ENCODE measurements around the gene CNDP1.
A peak's percentile ranks its signal among the peaks of the same experiment; 100 is the strongest.
"Not testable (repeated sequence)": the region's sequence is repeated elsewhere in the genome, so short reads cannot be mapped to it uniquely, and the experiment has no call there.

Gene CNDP1, protein sequence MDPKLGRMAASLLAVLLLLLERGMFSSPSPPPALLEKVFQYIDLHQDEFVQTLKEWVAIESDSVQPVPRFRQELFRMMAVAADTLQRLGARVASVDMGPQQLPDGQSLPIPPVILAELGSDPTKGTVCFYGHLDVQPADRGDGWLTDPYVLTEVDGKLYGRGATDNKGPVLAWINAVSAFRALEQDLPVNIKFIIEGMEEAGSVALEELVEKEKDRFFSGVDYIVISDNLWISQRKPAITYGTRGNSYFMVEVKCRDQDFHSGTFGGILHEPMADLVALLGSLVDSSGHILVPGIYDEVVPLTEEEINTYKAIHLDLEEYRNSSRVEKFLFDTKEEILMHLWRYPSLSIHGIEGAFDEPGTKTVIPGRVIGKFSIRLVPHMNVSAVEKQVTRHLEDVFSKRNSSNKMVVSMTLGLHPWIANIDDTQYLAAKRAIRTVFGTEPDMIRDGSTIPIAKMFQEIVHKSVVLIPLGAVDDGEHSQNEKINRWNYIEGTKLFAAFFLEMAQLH

DNA sequence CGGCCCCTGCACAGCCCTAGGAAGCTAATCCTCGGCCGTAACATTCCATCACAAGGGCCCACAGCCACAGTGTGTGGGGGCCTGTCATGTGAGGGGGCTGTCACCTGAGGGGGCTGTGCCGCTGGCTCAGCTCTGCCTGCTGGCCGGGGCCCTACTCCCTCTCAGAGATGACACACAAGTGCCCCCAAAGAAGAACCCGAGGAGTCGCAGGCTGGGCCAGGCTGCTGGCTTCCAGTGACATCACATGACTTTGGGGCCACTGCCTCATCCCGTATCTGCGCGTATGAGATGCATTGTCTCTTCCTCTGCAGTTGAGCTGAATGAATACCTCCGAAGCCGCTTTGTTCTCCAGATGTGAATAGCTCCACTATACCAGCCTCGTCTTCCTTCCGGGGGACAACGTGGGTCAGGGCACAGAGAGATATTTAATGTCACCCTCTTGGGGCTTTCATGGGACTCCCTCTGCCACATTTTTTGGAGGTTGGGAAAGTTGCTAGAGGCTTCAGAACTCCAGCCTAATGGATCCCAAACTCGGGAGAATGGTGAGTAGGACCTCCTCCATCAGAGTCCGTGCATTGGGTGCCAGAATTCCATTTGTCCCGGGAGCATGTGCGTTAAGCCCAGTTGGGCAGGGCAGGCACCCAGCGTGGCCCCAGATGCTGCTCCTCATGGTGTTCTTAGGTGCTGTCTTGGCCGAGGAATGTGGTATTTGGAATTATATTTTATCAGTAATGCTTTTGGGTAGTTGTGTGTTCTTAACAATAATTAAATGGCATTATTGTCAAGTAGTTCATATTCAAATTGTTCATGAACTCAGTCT, at the start of gene CNDP1:
Gene CNDP1 (plus strand): TSS at position 351 of the 820 bp plus-strand sequence. CDS start 168 bp downstream, at position 519.
- FAIRE-seq: no peak

DNA sequence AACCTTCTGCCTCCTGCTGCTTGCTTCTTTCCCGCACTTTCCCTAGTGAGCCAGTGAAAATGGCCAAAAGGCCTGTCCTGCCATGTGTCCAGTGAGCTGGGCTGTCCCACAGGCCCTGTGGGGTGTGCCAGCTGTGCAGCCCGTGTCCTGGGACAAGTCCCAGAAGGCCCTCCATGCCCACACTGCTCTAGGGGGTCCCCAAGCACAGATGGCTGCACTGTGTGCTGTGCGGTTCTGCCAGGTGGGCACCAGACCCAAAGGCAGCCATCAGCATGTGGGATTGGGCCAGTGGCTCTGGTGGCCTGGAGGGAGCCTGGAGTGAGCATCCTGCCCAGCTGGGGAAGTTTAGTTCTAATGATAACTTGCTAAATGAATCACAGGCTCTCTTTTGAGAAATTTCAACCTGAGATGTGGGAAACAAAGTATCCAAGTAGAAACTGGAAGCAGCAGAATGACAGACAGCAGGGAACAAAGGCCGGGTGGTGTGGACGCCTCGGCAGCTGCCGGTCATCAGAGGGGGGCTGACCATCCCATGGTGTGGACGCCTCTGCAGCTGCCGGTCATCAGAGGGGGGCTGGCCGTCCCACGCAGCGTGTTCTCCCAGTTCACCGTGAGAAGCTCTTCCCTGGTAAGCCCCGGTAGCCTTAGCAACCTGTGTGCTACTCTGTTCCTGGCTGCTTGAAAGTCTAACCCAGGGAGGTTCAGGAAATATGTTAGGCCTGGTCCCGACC, 48.0 kb upstream of the CNDP1 start:
- no peak for FAIRE-seq

DNA sequence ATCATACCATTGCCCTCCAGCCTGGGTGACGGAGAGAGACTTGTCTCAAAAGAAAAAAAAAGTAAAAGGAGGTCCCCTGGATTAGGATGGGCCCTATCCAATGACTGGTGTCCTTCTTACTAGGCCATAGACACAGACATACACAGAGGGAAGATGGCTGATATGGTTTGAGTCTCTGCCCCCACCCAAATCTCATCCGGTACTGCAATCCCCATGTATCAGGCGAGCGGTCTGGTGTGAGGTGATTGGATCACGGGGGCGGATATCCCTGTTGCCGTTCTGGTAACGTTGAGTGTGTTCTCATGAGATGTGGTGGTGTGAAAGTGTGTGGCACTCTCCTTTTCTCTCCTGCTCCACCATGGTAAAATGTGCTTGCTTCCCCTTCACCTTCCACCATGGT, 45.9 kb upstream of the CNDP1 start:
- no peak for FAIRE-seq

DNA sequence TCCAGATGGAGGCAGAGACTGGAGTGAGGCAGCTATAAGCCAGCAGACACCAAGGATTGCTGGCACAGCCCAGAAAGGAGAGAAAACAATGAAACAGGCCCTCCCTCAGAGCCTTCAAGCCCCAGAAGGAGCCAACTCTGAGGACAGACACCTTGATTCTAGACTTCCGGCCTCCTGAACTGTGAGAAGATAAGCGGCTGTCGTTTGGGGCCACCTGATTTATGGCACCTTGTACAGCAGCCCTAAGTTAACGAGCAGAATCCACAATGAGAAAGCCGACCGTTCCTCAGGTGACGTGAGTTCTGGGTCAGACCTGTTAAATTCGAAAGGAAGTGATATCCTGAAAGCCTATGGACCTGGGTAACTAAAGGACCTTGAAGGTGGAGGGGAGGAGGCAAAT, 45.4 kb upstream of the CNDP1 start:
- FAIRE-seq: no peak

DNA sequence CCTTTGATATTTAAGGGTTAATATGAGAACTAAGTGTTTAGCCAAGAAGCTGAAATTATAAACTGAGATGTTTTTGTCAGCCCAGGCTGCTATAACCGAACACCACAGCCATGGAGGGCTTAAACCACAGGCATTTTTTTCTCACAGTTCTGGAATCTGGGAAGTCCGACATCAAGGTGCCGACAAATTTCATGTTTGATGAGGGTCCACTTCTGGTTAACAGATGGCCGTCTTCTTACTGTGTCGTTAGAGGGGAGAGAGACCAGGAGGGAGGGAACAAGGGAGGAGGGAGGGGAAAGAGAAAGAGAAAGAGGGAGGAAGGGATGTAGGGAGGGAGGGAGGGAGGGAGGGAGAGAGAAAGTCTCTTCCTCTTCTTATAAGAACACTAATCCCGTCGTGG, 44.6 kb upstream of the CNDP1 start:
- FAIRE-seq: no peak

DNA sequence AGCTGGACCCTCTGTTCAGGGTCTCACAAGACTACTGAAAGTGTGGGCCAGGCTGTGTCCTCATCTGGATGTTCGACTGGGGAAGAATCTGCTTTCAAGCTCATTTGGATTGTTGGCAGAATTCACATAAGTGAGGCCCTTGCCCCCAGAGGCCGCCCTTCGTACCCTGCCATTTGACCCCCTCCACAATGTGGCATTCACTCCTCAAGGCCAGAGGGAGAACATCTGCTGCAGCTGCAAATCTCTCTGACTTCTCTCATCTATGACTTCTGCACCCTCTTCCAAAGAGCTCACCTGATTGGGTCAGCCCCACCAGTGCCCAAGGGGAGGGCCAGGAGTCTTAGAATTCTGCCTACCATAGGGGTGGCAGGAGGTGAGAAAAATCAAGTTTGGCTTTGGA, 42.0 kb upstream of the CNDP1 start:
- no peak for FAIRE-seq

DNA sequence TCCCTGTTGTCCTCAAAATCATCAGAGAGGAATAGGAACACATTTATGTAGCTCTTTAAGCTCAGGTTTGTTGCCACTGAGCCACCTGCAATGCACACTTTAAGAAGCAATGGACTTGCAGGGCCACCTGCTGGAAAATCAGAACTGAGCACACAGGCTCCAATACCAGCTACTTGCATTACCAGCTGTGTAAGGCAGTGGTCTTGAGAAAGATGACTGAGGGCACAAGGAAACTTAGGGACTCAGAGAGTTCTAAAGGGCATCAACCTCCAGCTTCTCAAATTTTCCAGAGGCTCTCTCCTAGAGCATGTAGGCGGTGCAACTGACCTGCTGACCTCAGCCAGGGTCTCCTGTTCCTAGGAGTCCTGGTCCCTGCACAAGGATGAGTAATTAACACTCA, 40.6 kb upstream of the CNDP1 start:
- no peak for FAIRE-seq

DNA sequence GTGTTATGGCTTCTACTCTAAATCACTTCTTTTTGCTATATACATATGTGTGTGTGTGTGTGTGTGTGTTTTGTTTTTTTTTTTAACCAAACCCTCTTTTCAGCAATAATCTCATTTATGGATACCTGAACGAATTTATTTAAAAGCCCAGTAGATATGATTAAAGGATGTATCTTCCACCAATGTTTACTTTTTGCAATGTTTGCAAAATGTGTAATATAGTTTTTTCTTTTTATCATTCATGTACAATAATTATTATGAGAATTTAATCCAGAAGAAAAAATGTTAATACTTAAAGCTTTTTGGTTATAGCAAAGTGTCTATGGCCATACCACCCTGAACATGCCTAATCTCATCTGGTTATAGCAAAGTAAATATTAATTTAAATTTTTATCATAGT, 39.8 kb upstream of the CNDP1 start:
- FAIRE-seq: no peak

DNA sequence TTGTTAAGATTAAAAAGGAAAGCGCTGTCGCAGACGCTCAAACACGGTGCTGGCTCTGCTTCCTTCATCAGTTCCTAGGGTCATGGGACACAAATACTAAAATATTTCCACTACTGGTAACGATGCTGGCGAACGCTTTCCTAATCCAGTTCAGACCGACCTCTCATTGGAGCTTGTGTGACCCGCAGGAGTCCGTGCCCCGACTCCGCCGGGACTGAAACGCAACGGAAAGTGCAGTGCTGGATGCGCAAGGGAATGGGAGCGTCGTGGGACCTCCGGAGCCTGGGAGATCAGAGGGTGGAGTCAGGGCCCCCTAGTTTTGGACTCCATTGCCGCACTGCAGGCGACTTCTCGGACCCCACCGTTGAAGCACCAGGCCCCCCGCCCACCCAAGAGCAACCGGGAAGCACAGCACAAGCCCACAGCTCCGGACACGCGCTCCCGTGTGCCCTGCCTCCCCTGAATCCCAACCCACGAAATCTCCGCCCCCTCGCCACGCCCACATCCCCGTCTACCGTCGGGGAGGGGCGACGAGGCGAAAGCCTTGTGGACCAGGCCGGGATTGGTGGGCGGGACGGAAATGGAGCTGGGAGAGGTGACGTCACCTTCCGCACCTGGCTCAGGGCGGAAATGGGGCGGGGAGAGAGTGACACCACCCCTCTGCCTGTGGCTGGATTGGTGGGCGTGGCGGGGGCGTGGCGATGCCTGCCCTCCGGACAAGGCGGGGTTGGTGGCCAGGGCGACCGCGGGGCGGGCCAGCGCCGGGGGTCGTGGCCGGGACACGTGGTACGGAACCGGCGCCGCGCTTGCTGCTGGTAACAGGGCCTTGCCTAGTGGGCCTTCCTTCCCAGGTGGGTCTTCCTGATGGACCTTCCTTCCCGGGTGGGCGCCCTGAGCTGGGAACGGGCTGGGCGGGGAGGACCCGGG, 38.5 kb upstream of the CNDP1 start, which contains the start of gene CNDP2:
Gene CNDP2 (plus strand): TSS at position 783 of the 927 bp plus-strand sequence. CDS start 3,611 bp downstream, outside the sequence.
- FAIRE-seq: peak; percentile 98

DNA sequence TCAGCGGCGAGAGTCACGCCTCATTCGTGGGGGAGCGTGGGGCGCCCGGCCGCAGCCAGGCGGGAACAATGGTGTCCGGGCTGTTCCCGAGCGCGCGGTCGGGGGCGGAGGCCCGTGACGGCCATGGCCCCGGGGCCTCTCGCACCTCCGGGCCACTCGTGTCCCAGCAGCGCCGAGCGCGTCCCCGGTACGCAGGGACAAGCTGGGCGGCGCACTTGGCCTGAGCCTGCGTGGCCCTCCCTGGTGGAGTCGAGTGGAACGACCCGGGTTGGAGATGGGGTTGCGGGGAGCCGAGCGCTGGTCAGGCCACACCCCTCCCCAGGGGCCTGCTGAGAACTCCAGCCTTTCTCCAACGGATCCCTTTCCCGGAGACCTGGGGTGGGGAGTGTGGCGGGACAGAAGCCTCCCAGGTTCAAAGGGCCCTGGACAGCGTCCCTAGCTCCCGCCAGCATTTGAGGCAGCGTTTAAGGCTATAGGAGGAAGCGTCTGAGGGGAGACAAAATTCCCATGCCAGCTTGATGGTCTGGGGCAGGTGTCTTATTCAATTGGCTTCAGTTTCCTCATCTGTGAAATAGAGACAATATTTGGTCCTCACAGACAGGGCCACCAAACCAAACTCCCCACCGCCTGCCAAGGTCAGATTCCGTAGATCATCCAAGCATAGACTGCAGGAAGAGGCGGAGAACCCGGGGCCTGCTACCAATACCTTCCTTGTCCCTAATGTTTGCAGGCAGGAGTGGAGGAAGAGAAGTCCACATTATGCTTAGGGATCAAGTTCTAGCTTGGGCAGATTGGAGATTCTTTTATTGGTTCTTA, 37.6 kb upstream of the CNDP1 start:
- FAIRE-seq: no peak

DNA sequence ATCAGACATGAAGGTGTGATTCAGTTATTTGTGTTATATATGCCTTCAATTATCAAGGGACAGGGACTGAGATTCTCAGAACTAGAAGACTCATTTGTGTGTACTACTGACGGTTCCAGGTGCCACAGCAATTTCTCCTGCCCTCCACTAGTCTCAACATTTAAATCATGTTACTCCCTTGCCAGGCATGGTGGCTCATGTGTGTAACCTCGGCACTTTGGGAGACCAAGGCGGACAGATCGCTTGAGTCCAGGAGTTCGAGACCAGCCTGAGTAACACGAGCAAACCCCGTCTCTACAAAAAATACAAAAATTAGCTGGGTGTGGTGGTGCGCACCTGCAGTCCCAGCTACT, 37.0 kb upstream of the CNDP1 start:
- no peak for FAIRE-seq

DNA sequence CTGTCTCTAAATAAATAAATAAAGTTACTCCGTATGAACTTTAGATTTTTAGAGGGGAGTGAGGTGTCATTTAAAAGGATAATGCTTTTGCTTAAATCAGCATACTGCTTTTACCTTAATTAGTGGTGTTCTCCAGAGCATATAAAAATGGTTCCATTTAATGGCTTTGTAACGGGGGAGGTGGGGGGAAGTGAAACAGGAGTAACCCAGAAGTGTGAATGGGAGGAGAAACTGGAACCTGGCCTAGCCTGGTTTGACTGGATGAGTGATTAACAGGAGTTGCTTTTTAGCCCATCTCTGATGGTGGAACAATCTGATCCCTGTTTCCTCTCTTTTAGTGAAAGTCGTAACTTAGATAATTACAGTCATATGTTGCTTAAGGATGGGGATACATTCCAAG, 36.5 kb upstream of the CNDP1 start:
- no peak for FAIRE-seq

DNA sequence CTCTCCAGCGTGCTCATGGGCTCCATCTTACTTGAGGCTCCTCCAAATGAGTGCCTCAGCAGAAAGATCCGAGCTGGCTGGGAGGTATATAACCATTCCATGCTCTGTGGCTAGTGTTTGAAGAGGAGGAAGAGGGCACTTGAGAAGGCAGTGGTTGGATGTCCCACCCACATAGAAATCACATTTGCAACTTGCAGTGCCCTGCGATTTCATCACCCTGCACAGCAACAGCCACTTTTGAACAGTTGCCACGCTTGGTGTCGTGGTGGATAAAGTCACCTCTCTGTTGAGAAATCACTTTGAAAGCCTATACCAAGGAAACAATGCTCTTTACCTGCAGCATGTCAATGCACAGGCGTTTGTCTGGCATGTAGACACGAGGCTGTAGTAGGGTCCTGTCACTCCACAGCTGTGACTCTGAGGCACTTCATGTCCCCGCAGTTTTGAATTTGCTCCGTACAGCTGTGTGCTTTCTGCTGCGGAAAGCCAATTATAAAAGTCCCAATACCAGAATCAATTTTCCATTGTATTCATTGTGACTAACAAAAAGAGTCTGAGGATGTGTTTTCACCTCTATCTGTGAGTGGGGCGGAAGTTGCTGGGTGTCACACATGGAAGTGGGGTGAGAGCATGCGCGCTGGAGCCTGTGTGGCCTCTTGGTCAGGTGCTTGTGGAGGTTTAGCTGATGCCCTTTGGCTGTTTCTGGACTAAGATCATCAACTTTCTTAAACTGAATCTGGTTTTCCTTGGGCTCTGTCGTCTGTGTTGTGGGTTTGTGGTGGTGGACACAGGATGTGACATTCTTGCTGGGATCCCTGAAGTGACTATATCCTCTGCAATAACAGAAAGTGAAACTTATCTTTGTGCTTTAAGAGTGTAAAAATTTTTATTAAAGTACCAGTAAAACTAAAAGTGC, 35.3 kb upstream of the CNDP1 start:
- FAIRE-seq: no peak

DNA sequence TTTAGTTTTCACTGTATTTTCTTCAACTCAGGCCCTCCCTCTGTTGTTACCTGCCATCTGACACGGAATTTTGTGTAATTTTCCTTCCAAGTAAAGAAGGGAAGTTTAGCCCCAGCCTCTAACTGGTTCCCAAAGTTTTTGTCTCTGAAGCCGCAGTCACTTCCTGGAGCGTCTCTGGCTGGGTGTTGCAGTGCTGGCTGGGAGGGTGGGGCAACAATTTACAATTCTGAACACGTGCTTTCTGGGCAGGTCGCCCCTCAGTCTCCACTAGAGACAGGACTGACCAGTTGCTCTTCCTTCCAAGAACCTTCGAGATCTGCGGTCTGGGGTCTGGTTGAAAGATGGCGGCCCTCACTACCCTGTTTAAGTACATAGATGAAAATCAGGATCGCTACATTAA, 34.7 kb upstream of the CNDP1 start:
- FAIRE-seq: no peak

DNA sequence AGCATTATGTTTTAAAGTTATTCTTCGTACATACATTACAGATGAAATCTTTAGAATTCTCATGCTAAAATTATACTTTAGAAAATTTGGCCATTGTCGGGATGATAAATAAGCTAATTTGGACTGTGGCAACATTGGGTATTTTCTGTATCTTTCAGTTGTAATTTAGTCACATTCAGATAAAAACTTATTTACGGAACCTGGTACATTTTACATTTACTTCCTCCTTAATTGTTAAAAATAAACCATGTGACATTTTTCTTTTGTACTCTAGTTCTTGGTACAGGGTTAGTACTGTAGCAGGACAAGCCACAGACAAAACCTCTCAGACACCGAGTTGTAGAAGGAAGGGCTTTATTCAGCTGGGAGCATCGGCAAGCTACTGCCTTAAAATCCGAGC, 33.9 kb upstream of the CNDP1 start:
- no peak for FAIRE-seq

DNA sequence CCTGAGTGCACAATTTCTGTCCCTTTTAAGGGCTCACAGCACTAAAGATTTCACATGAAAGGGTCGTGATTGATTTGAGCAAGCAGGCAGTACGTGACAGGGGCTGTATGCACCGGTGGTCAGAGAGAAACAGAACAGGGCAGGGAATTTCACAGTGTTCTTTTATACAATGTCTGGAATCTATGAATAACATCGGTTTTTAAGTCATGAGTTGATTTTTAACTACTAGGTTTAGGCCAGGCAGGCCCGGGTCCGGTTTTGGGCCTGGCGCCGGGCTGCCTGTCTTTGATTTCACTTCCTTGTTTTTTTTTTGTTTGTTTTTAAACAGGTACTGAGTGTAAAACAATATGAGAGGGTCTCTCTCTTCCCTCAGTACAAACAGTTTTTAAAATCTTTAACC, 33.5 kb upstream of the CNDP1 start:
- FAIRE-seq: not testable (repeated sequence)

DNA sequence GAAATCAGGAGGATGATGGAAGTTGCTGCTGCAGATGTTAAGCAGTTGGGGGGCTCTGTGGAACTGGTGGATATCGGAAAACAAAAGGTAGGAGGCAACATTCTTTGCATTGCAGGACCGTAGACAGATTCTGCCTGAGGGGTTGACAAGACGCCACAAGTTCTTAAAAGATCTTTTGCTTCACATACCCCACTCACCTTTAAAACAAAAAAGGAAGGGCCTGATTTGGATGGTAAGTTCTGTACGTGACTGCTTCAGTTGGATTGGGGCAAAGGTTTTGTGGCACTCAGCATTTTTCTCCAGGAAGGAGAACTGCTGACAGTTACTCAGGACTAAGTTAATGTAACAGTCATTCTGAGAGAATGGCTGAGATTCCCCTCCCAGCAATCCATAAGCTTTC, 32.9 kb upstream of the CNDP1 start:
- FAIRE-seq: no peak

DNA sequence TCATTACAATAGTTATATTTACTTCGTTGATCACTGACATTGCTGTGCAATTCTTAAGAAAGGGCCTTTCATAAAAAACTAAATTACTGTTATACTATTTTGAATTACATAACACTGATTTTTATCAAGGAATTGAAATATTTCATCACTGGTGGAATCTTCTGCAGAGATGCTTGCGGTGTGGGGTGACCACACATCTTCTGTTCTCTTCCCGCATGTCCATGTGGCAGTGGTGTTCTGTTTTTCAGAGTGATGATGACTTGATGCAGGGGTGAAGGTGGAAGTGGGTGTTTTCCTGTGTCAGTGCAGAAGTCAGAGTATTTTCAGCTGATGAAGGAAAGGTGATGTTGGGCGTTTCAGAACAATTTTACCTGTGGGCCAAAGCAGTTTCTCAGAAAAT, 31.2 kb upstream of the CNDP1 start:
- no peak for FAIRE-seq

DNA sequence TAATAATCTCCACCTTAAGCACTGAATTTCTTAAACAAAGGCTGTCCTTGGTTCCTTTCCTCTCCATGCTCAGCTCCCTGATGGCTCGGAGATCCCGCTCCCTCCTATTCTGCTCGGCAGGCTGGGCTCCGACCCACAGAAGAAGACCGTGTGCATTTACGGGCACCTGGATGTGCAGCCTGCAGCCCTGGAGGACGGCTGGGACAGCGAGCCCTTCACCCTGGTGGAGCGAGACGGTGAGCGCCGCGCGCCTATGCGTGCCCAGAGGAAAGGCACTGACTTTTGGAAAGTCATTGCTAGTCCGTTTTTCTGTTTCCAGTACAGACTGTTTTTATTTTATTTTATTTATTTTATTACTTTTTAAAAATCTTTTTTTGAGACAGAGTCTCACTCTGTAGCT, 28.5 kb upstream of the CNDP1 start:
- FAIRE-seq: no peak

DNA sequence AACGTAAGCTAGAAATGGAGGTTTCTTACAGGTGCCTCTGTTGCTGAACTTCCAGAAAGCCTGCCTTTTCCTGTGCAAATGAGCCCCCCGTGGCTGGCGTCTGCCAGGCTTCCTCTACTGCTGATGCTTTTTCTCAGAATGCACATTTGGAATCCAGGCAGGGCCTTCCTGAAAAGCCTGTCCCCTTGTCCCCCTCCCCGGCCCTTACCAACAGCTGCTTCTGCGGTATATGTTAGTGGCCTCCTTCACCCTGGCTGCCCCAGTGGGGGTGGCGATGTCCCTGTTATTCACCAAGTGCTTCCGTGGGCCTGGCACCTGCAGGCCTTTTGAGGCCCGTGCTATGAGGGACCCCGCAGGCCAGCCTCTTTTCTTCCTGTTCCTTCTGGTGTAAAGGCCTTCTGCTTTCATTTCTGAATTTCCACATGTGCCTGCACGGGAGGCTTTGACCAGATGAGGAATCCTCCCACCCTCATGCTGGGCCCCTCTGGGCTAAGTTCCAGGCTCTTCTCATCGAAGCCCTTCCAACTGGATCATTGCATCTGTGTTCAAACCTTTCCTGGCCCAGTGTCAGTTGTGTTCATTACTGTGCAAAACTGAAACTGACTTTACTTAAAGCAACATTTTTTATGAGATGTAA, 27.7 kb upstream of the CNDP1 start:
- no peak for FAIRE-seq
